ENCODE data around the gene TMEM38B.
A peak's percentile ranks its signal among the peaks of the same experiment; 100 is the strongest.

The TMEM38B gene

GRCh38 chr9:105693435-105694189 lies 729 bp upstream of the TMEM38B start:
- H3K4me3 ChIP-seq (ENCODE audit: low read depth, low read length): peak overlapping the region; percentile 77
- no peak for TF ChIP-seq CTCF (IDR thresholded peaks at IDR 0.05; ENCODE audit: low read depth, low read length, missing control alignments)
- no peak for DNase-seq (ENCODE audit: low read depth)
- in situ Hi-C loops (cut with HindIII; ENCODE audit: low sequenced_read_pairs): no loop called here

DNA sequence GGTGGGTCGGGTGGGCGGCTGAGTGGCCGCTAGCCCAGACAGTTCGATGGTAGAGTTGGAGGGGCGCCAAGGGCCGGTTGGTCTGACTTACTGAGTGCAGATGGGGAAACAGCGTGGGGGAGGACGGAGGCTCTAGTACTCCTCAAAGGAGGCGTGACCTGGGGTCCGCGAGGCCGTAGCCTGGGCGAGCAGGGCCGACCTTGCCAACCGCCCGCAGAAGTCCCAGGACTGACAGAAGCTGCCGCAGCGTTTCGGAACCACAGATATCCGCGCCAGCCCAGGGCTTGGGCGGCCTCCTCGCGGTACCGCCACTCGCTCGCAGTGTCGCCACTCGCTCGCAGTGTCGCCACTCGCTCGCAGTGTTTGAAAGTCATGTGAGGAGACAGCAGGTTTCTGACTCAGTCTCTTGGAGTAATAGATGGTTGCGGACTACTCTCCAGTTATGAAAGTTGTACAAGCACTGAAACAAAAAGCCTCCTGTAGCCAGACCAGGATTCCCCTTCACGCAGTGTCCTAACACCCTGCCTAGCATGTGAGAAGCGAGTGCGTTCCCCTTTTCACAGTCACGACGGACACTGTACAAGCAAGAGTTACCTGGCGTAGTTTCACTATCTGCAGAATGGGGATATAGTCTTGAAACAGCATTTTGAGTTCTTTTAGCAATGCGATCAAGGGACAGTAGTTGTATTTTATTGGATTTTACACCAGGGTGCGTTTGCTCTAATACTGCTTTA lies 674 bp downstream of the TMEM38B start:
- H3K4me3 ChIP-seq (ENCODE audit: low read depth, low read length): peak overlapping the region; percentile 77
- DNase-seq (ENCODE audit: low read depth): no peak
- in situ Hi-C loops (cut with HindIII; ENCODE audit: low sequenced_read_pairs): no loop called here
- no peak for TF ChIP-seq CTCF (IDR thresholded peaks at IDR 0.05; ENCODE audit: low read depth, low read length, missing control alignments)

GRCh38 chr9:105696219-105696793 lies 2.0 kb downstream of the TMEM38B start:
- in situ Hi-C loops (cut with HindIII; ENCODE audit: low sequenced_read_pairs): no loop called here
- TF ChIP-seq CTCF (IDR thresholded peaks at IDR 0.05; ENCODE audit: low read depth, low read length, missing control alignments): no peak
- H3K4me3 ChIP-seq (ENCODE audit: low read depth, low read length): no peak overlapping the region
- DNase-seq (ENCODE audit: low read depth): no peak

- TF ChIP-seq CTCF (IDR thresholded peaks at IDR 0.05; ENCODE audit: low read depth, low read length, missing control alignments): no peak
- in situ Hi-C loops (cut with HindIII; ENCODE audit: low sequenced_read_pairs): no loop called here
- no peak for DNase-seq (ENCODE audit: low read depth)
- H3K4me3 ChIP-seq (ENCODE audit: low read depth, low read length): no peak overlapping the region
Measured at GRCh38 chr9:105697871-105698270, 3.5 kb downstream of the TMEM38B start.

GRCh38 chr9:105698348-105698870 lies 4.1 kb downstream of the TMEM38B start:
- no peak for DNase-seq (ENCODE audit: low read depth)
- TF ChIP-seq CTCF (IDR thresholded peaks at IDR 0.05; ENCODE audit: low read depth, low read length, missing control alignments): no peak
- H3K4me3 ChIP-seq (ENCODE audit: low read depth, low read length): no peak overlapping the region
- in situ Hi-C loops (cut with HindIII; ENCODE audit: low sequenced_read_pairs): no loop called here

GRCh38 chr9:105700668-105701067 lies 6.3 kb downstream of the TMEM38B start:
- in situ Hi-C loops (cut with HindIII; ENCODE audit: low sequenced_read_pairs): no loop called here
- no peak overlapping the region for H3K4me3 ChIP-seq (ENCODE audit: low read depth, low read length)
- DNase-seq (ENCODE audit: low read depth): no peak
- TF ChIP-seq CTCF (IDR thresholded peaks at IDR 0.05; ENCODE audit: low read depth, low read length, missing control alignments): no peak

All from astrocyte of the cerebellum (primary cell).